Measurements from ENCODE around the gene ZFAND4.

- no peak for TF ChIP-seq POLR2AphosphoS5 (IDR thresholded peaks at IDR 0.05; ENCODE audit: low read depth, low read length)
- no peak for TF ChIP-seq TAF1 (IDR thresholded peaks at IDR 0.05; ENCODE audit: borderline replicate concordance, low read depth, low read length)
These were observed 20.1 kb downstream of the ZFAND4 start for GRCh38 chr10:45652511-45652910.

All from GM12892 (cell line).